ENCODE results near the gene NMT2. TPM values are rescaled to one million over a fixed set of nuclear protein-coding genes. Genes with fewer than 3 reads are reported as not detected.

Gene NMT2
- total and polyA plus RNA-seq, 2 experiments from 2014 or later = 15.0 to 23.4 TPM

GRCh38 chr10:15137036-15137359 lies 31.5 kb downstream of the NMT2 start:
- H2AFZ ChIP-seq = no peak overlapping the region
- H3K4me3 ChIP-seq = no peak overlapping the region
- peaks cover 4% of the 10 kb centered on the region for H3K79me2 ChIP-seq
- no peaks in the 10 kb centered on the region for H3K9me2 ChIP-seq (replicated peaks; ENCODE audit: insufficient read depth)
- peaks cover 6% of the 10 kb centered on the region for H3K4me1 ChIP-seq (ENCODE audit: insufficient read depth)
- WGBS (ENCODE audit: low lambda C conversion rate, missing lambda C conversion rate) = 68% methylated on average over 4 of the region's 4 CpGs
- H3K4me2 ChIP-seq = no peak overlapping the region
- no peaks in the 10 kb centered on the region for H3K36me3 ChIP-seq (replicated peaks; ENCODE audit: insufficient read depth, low read depth)
- no peak for TF ChIP-seq EZH2 (IDR thresholded peaks at IDR 0.05; ENCODE audit: borderline replicate concordance)
- H3K9me3 ChIP-seq (ENCODE audit: low read depth) = no peaks in the 10 kb centered on the region
- DNase-seq (ENCODE audit: low spot score) = no peak
- H3K27ac ChIP-seq = peak overlapping the region; percentile 56
- H4K20me1 ChIP-seq (ENCODE audit: insufficient read depth, poor library complexity, severe bottlenecking) = no peaks in the 10 kb centered on the region
- no peaks in the 10 kb centered on the region for H3K27me3 ChIP-seq

- no peaks in the 10 kb centered on the region for H3K36me3 ChIP-seq (replicated peaks; ENCODE audit: insufficient read depth, low read depth)
- DNase-seq (ENCODE audit: low spot score) = no peak
- H3K4me2 ChIP-seq = no peak overlapping the region
- H3K4me3 ChIP-seq = no peak overlapping the region
- WGBS (ENCODE audit: low lambda C conversion rate, missing lambda C conversion rate) = 91% methylated on average over 10 of the region's 11 CpGs
- no peak overlapping the region for H2AFZ ChIP-seq
- H3K4me1 ChIP-seq (ENCODE audit: insufficient read depth) = peaks cover 5% of the 10 kb centered on the region
- H4K20me1 ChIP-seq (ENCODE audit: insufficient read depth, poor library complexity, severe bottlenecking) = no peaks in the 10 kb centered on the region
- H3K9me3 ChIP-seq (ENCODE audit: low read depth) = no peaks in the 10 kb centered on the region
- no peaks in the 10 kb centered on the region for H3K27me3 ChIP-seq
- no peak overlapping the region for H3K27ac ChIP-seq
- no peak for TF ChIP-seq CTCF (IDR thresholded peaks at IDR 0.05; ENCODE audit: poor library complexity)
- TF ChIP-seq EZH2 (IDR thresholded peaks at IDR 0.05; ENCODE audit: borderline replicate concordance) = no peak
- H3K79me2 ChIP-seq = peaks cover 4% of the 10 kb centered on the region
- no peaks in the 10 kb centered on the region for H3K9me2 ChIP-seq (replicated peaks; ENCODE audit: insufficient read depth)
Observed at GRCh38 chr10:15136129-15137035, 32.1 kb downstream of the NMT2 start.

GRCh38 chr10:15131330-15131729 lies 37.2 kb downstream of the NMT2 start:
- Histone ChIP-seq H3K4me1 (ENCODE audit: insufficient read depth) (no peaks in the 10 kb centered on the region), H3K9me3 (ENCODE audit: low read depth) (no peaks in the 10 kb centered on the region), H2AFZ (no peak overlapping the region), H3K4me2 (no peak overlapping the region), H3K79me2 (no peaks in the 10 kb centered on the region), H3K27me3 (no peaks in the 10 kb centered on the region), H3K36me3 (replicated peaks; ENCODE audit: insufficient read depth, low read depth) (no peaks in the 10 kb centered on the region), H3K27ac (no peak overlapping the region), H4K20me1 (ENCODE audit: insufficient read depth, poor library complexity, severe bottlenecking) (no peaks in the 10 kb centered on the region), H3K9me2 (replicated peaks; ENCODE audit: insufficient read depth) (no peaks in the 10 kb centered on the region), H3K4me3 (no peak overlapping the region)
- TF ChIP-seq EZH2phosphoT487 (IDR thresholded peaks at IDR 0.05; ENCODE audit: low read depth, severe bottlenecking, unreplicated experiment) (no peak), CTCF (IDR thresholded peaks at IDR 0.05; ENCODE audit: poor library complexity) (no peak), EZH2 (IDR thresholded peaks at IDR 0.05; ENCODE audit: borderline replicate concordance) (no peak)
- DNase-seq (ENCODE audit: low spot score) = no peak
- WGBS (ENCODE audit: low lambda C conversion rate, missing lambda C conversion rate) = 97% methylated on average over 5 of the region's 5 CpGs

GRCh38 chr10:15124908-15125307 lies 43.6 kb downstream of the NMT2 start:
- H3K36me3 ChIP-seq (replicated peaks; ENCODE audit: insufficient read depth, low read depth) = no peaks in the 10 kb centered on the region

More at GRCh38 chr10:15124908-15125307, 43.6 kb downstream of the NMT2 start:
- Histone ChIP-seq H3K9me3 (ENCODE audit: low read depth) (no peaks in the 10 kb centered on the region), H3K27ac (no peak overlapping the region), H3K4me2 (no peak overlapping the region), H3K27me3 (no peaks in the 10 kb centered on the region), H2AFZ (no peak overlapping the region), H4K20me1 (ENCODE audit: insufficient read depth, poor library complexity, severe bottlenecking) (no peaks in the 10 kb centered on the region), H3K4me1 (ENCODE audit: insufficient read depth) (no peaks in the 10 kb centered on the region), H3K9me2 (replicated peaks; ENCODE audit: insufficient read depth) (no peaks in the 10 kb centered on the region), H3K79me2 (no peaks in the 10 kb centered on the region), H3K4me3 (no peak overlapping the region)
- WGBS (ENCODE audit: low lambda C conversion rate, missing lambda C conversion rate) = 97% methylated on average over 3 of the region's 3 CpGs
- no peak for DNase-seq (ENCODE audit: low spot score)
- TF ChIP-seq CTCF (IDR thresholded peaks at IDR 0.05; ENCODE audit: poor library complexity) (no peak), EZH2 (IDR thresholded peaks at IDR 0.05; ENCODE audit: borderline replicate concordance) (no peak), EZH2phosphoT487 (IDR thresholded peaks at IDR 0.05; ENCODE audit: low read depth, severe bottlenecking, unreplicated experiment) (no peak)

Measured in hepatocyte (in vitro differentiated cells).